K562 (cell line): ENCODE results near the gene SMARCB1. TPM values are rescaled to one million over a fixed set of nuclear protein-coding genes. Genes with fewer than 3 reads are reported as not detected.

Experiments
- ATAC-seq: fragments of 200-7000 bp; cut with Tn5 transposase; 3 replicates; pipeline ENCODE4 v1.9.1; 2020; ENCODE audit warnings: moderate library complexity
- BruUV-seq: library from RNA; stranded (reverse); fragments of 400-500 nt; replicated peaks from 2 replicates; lab custom pipeline; 2021; lab: Mats Ljungman, UMichigan
- CTCF ChIA-PET: fragments of 300-600 bp; formaldehyde crosslinking; extraction: SDS; loops from one replicate; lab custom pipeline; 2021; ENCODE audit warnings: low intra/inter-chr PET ratio; lab: Yijun Ruan, JAX
- POLR2A ChIA-PET: fragments of 300-600, 350-650 bp; sonication (Branson Sonifier 250); formaldehyde crosslinking; extraction: SDS; loops from one replicate; lab custom pipeline; 2021; ENCODE audit warnings: antibody characterized with exemption, inconsistent platforms; lab: Yijun Ruan, JAX
- DNase-seq, 4 experiments: peaks; one replicate each; pipeline versions ENCODE4 v3.0.0 to v3.0.0-alpha.2; 2011 to 2018; ENCODE audit warnings: low spot score in 3 of 4, mixed read lengths in 3 of 4; ENCODE audit errors: extremely low read depth in 1 of 4
- FAIRE-seq: peaks from 2 replicates; lab custom pipeline; 2011; peaks lifted over from hg19 to GRCh38; lab: Jason Lieb, UNC
- H2AFZ ChIP-seq: 2 replicates; pipeline ENCODE4 v1.6.0; 2011; ENCODE audit warnings: low read depth, low read length, control low read depth, inconsistent platforms
- H3K27ac ChIP-seq: fragments of 200-600 bp; 3 replicates; pipeline ENCODE4 v1.8.0; 2011; ENCODE audit warnings: low read depth, mild to moderate bottlenecking, control low read depth, inconsistent platforms, low read length, moderate library complexity, mixed read lengths; ENCODE audit errors: extremely low read depth
- H3K27me3 ChIP-seq, 2 experiments: fragments of 300-600 bp in 1 of 2; 2 replicates in 1 of 2; 3 replicates in 1 of 2; pipeline versions ENCODE4 v1.6.0 to v1.8.0; 2011; ENCODE audit warnings: inconsistent platforms in 2 of 2, low read length in 2 of 2, mild to moderate bottlenecking in 1 of 2, mixed read lengths in 1 of 2, moderate library complexity in 1 of 2; ENCODE audit not compliant: control insufficient read depth in 2 of 2, insufficient read depth in 2 of 2
- H3K36me3 ChIP-seq: fragments of 300-600 bp; 3 replicates; pipeline ENCODE4 v1.8.0; 2011; ENCODE audit warnings: mild to moderate bottlenecking, low read length, inconsistent platforms; ENCODE audit not compliant: control insufficient read depth, insufficient read depth
- H3K4me1 ChIP-seq, 2 experiments: fragments of 200-600 bp in 1 of 2; replicated peaks in 1 of 2; 2 replicates in 1 of 2; 3 replicates in 1 of 2; pipeline versions ENCODE4 v1.5.1 to v1.8.0; 2011; ENCODE audit warnings: inconsistent platforms in 2 of 2, low read length in 2 of 2, mild to moderate bottlenecking in 1 of 2, mixed read lengths in 1 of 2, moderate library complexity in 1 of 2; ENCODE audit not compliant: control insufficient read depth in 2 of 2, insufficient read depth in 2 of 2
- H3K4me2 ChIP-seq: 2 replicates; pipeline ENCODE4 v1.6.1; 2011; ENCODE audit warnings: low read length, control low read depth, inconsistent platforms, mixed read lengths; ENCODE audit not compliant: insufficient read depth
- H3K4me3 ChIP-seq: fragments of 200-600 bp; sonication (generic), shearing (Covaris generic); 2 replicates; pipeline ENCODE4 v1.5.1; 2016; ENCODE audit warnings: control low read depth, inconsistent platforms
- H3K79me2 ChIP-seq: fragments of 200-600 bp; 3 replicates; pipeline ENCODE4 v1.8.0; 2011; ENCODE audit warnings: low read length, inconsistent platforms; ENCODE audit not compliant: control insufficient read depth, insufficient read depth
- H3K9ac ChIP-seq, 2 experiments: 2 replicates each; pipeline versions ENCODE4 v1.6.0 to v1.6.1; 2011; ENCODE audit warnings: low read depth in 2 of 2, low read length in 2 of 2, control low read depth in 1 of 2, inconsistent platforms in 1 of 2, mild to moderate bottlenecking in 1 of 2, mixed read lengths in 1 of 2; ENCODE audit not compliant: insufficient read depth in 1 of 2
- H3K9me1 ChIP-seq: one replicate; pipeline ENCODE4 v1.6.0; 2011; ENCODE audit warnings: inconsistent platforms, mild to moderate bottlenecking, low read length, moderate library complexity; ENCODE audit not compliant: control insufficient read depth, insufficient read depth
- H3K9me3 ChIP-seq: replicated peaks from 2 replicates; pipeline ENCODE4 v1.5.1; 2011; ENCODE audit warnings: low read depth, low read length, inconsistent platforms; ENCODE audit not compliant: control insufficient read depth, insufficient read depth
- H4K20me1 ChIP-seq: replicated peaks from 2 replicates; pipeline ENCODE4 v1.6.1; 2011; ENCODE audit warnings: low read length, inconsistent platforms, mixed read lengths; ENCODE audit not compliant: control insufficient read depth, insufficient read depth
- BCOR ChIP-seq: fragments of 450-650 bp; IDR thresholded peaks from 2 replicates; pipeline ENCODE4 v1.6.1; 2016
- CEBPG ChIP-seq, 3 experiments: fragments of 200-800 bp in 1 of 3; sonication (Bioruptor generic) in 1 of 3; sonication (generic) in 1 of 3; formaldehyde crosslinking in 1 of 3; IDR thresholded peaks in 2 of 3; conservative IDR thresholded peaks in 1 of 3; 2 replicates each; pipeline versions ENCODE4 v1.6.1 to v1.8.0; 2016 to 2022; ENCODE audit warnings: missing compliant biosample characterization in 2 of 3, missing genetic modification characterization in 2 of 3, mild to moderate bottlenecking in 1 of 3, missing genetic modification reagents in 1 of 3
- NR4A1 ChIP-seq, 2 experiments: fragments of 250-450 bp in 1 of 2; fragments of 450-650 bp in 1 of 2; sonication (Bioruptor Pico) in 1 of 2; IDR thresholded peaks; 2 replicates each; pipeline versions ENCODE4 v1.4.0 to v1.6.1; 2016 to 2020; ENCODE audit warnings: mild to moderate bottlenecking in 2 of 2, missing compliant biosample characterization in 1 of 2, missing genetic modification characterization in 1 of 2, moderate library complexity in 1 of 2
- POLR2G ChIP-seq: fragments of 200-400 bp; formaldehyde crosslinking; IDR thresholded peaks from 2 replicates; pipeline ENCODE4 v1.6.1; 2017; ENCODE audit warnings: low read depth, mild to moderate bottlenecking, antibody characterized with exemption, low read length, moderate library complexity
- WGBS: fragments of 100-300 bp; shearing (Covaris generic); methylation state at CpG from one replicate; pipeline ENCODE4 v1.1.6; 2016; ENCODE audit warnings: low coverage, mixed read lengths; ENCODE audit not compliant: insufficient coverage; ENCODE audit errors: missing lambda C conversion rate; 5-methylcytosine and 5-hydroxymethylcytosine counted together
- in situ Hi-C: fragments of 300-500 bp; cut with MboI; formaldehyde crosslinking; loops from 4 replicates; pipeline ENCODE4 v1.15.0; 2018; ENCODE audit warnings: inconsistent platforms, mixed read lengths
- intact Hi-C: fragments of 100-400 bp; cut with micrococcal nuclease; formaldehyde crosslinking; loops from 2 replicates; pipeline ENCODE4 v1.14.2; 2022
- polyA plus RNA-seq, 8 experiments: library from polyadenylated mRNA; depleted of rRNA in 4 of 8; stranded (reverse) in 5 of 8; unstranded in 3 of 8; fragments of >200 nt; fragmentation: Nextera tagmentation in 2 of 8; fragmentation: Illumina TruSeq in 1 of 8; extraction: Ambion mirVana in 2 of 8; extraction: Trizol in 1 of 8; gene quantifications; 2 replicates each; pipeline versions ENCODE4 v1.2.1 to v1.2.3, GENCODE V29; 2011 to 2014; ENCODE audit warnings: inconsistent platforms in 1 of 8, missing spikeins in 1 of 8
- total RNA-seq, 7 experiments: library from RNA; depleted of rRNA in 6 of 7; stranded (reverse); fragments of >200 nt in 6 of 7; fragmentation: Illumina TruSeq in 2 of 7; extraction: Trizol in 2 of 7; gene quantifications; 2 replicates each; pipeline versions ENCODE4 v1.2.1 to v1.2.3, GENCODE V29; 2011 to 2021; ENCODE audit warnings: low replicate concordance in 1 of 7
- TF ChIP-seq, protein P1 (sequence below): sonication (generic); formaldehyde crosslinking; IDR thresholded peaks from 2 replicates; pipeline ENCODE4 v1.8.0; 2022; ENCODE audit warnings: mild to moderate bottlenecking, missing genetic modification reagents

The SMARCB1 gene
- total and polyA plus RNA-seq, 9 of the 15 experiments (the other 6 are each of a cell fraction or from before 2014, with no cell fraction given): 1.2 to 113 (median 65.4) TPM

DNA sequence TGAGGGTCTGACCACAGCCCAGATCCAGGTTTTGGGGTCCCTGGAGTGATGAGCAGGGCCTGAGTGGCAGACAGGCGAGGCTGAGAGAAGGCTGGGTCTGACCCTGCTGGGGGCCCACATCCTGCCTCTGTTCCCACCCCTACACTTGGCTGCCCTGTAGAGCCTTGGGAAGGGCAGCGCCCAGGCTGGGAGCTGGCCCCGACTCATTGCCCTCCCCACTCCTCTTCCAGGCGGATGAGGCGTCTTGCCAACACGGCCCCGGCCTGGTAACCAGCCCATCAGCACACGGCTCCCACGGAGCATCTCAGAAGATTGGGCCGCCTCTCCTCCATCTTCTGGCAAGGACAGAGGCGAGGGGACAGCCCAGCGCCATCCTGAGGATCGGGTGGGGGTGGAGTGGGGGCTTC, 47.1 kb downstream of the SMARCB1 start:
- DNase-seq: no peak
- Histone ChIP-seq H3K9ac (no peak overlapping the region), H4K20me1 (no peaks in the 10 kb centered on the region; the same call in 1 of the 2 replicates), H3K79me2 (no peaks in the 10 kb centered on the region), H3K4me1 (peaks cover 0 to 34% of the 10 kb centered on the region in 2 experiments; a peak in 3 of 5 replicates), H3K27ac (no peak overlapping the region), H3K4me2 (no peak overlapping the region), H3K27me3 (no peaks in the 10 kb centered on the region), H3K9me1 (no peaks in the 10 kb centered on the region), H2AFZ (no peak overlapping the region), H3K9me3 (no peaks in the 10 kb centered on the region), H3K36me3 (peaks cover 52% of the 10 kb centered on the region; the same call in 2 of the 3 replicates), H3K4me3 (no peak overlapping the region)
- WGBS: 80% methylated on average over 8 of the region's 13 CpGs
- ChIA-PET POLR2A (interaction anchor here (0.9 kb wide), 1 partner anchor 20 kb away, joined by 3 read pairs; no protein-coding TSS in a partner anchor), CTCF (no interaction called here)
- FAIRE-seq: no peak
- ATAC-seq: no peak
- in situ Hi-C loops: no loop called here
- no TSS peak for BruUV-seq
- intact Hi-C loops: no loop called here
- TF ChIP-seq CEBPG (CRISPR knock-in tag; IDR thresholded peaks at IDR 0.05) (no peak), CEBPG (tag; conservative IDR thresholded peaks at IDR 0.05 in 1 of 2, IDR thresholded peaks at IDR 0.05 in 1 of 2) (no peak), BCOR (no peak), POLR2G (no peak), NR4A1 (CRISPR knock-in tag; IDR thresholded peaks at IDR 0.05) (no peak), NR4A1 (tag; IDR thresholded peaks at IDR 0.05) (no peak)
- TF ChIP-seq, protein P1, sequence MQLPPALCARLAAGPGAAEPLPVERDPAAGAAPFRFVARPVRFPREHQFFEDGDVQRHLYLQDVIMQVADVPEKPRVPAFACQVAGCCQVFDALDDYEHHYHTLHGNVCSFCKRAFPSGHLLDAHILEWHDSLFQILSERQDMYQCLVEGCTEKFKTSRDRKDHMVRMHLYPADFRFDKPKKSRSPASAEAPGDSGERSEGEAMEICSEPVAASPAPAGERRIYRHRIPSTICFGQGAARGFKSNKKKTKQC: no peak
